DMS53 (cell line): ENCODE measurements around the gene CCL26.
"Not testable (repeated sequence)": the region's sequence is repeated elsewhere in the genome, so short reads cannot be mapped to it uniquely, and the experiment has no call there.

Source experiments
- DNase-seq: peaks from one replicate; lab custom pipeline; 2025; lab: John Stamatoyannopoulos, UW

Gene CCL26

DNA sequence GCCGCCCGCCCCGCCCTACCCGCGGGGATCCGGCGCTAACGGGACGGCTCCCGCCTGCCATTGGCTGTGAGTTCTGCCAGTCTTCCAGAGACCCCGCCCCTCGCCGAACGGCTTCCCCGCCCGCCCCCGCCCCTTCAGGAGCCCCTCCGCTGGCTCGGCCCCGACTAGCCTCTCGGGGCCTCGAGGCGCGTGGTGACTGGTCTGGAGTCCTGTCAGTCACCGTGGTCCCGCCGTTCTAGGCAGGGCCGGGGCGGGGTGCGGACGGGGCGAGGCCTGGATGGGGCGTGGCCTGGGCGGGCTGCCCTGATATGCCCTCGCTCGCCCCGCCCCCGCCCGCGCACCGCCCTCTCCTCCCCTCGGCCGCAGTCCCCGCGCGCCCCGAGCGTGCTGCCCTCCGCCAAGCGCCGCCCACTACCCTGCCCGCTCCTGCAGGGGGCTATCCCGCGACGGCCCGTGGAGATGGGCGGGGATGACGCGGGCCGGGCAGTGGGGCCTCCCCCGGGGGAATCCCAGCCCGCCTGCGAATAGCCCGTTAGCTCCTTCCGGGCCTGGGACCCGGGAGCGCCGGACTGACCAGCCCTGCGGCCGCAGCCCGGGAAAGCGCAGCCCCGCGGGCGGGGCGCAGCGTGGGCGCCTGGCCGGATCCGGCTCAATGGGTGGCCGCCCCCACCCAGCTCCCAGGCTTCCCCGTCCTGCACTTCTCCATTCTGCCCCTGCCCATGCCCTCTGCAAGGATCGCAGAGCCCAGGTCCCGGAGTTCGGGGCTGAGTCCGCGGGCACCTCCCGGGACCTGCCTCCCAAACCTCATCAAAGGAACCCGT lies 32.8 kb downstream of the CCL26 start:
- DNase-seq: peak; percentile 100

- DNase-seq: no peak
These were observed 33.4 kb downstream of the CCL26 start, which contains the start of gene HIP1 for GRCh38 chr7:75738604-75738974. HIP1 (minus strand) TSS chr7:75738941; CDS start chr7:75738920, 21 bp downstream.

- DNase-seq: peak; percentile 52
These were observed 34.0 kb downstream of the CCL26 start for GRCh38 chr7:75737856-75738603.

GRCh38 chr7:75735581-75736350 lies 36.2 kb downstream of the CCL26 start:
- no peak for DNase-seq

GRCh38 chr7:75734586-75735458 lies 37.2 kb downstream of the CCL26 start:
- DNase-seq: no peak

DNA sequence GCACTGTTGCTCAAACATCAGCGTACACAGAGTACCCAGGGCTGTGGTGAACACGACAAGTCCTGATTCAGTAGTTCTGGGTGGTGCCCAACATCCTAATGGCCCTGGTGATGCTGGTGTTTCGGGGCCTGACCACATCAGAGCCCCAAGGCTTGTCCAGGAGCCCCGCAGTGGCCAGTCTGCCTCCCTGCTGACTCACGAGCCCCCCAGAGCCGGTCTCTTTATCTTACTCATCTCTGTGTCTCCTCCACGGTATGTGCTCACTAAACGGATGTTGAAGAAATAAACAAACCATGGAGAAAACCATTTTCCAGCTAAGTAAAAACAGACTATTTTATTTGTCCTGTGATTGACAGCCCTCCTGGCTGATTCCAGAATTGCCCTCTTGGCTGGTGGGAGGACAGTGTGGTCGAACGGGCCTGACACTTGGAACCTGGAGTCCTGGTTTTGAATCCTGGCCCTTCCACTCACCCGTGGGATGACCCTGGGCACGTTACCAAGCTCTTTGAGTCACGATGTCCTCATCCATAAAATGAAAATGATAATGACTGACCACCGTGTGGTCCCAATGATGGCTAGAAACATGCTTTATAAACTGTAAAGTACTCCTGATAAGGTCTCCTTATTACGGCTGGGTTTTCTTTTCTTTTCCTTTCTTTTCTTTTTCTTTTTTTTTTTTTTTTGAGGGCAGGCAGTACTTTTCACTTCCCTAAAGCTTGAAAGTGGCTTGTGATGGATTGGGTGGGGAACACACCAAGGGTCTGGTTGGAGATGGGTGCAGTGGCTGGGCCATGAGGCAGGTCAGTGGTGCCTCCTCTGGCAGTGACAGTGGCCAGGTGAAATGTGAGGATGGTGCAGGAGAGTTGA lies 39.0 kb downstream of the CCL26 start:
- DNase-seq: no peak

- no peak for DNase-seq
These were observed 39.9 kb downstream of the CCL26 start for GRCh38 chr7:75732016-75732521.

DNA sequence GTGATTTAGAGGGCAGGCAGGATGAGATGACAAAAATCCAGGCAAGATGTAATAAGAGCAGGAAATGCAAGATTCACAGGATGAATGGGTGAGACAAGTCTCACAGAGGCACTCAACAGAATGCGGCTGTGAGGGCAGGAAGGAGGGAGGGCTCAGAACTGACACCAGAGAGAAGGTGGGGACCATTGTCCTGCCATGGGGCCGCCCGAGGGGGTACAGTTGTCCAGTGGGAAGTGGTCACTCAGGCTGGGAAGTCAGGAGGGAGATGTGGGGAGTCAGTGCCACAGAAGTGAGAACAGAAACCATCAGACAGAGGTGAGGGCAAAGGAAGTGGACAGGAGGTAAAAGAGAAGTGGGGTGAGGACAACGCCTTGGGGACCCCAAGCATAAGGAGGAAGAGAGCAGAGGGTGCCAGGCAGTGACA lies 42.1 kb downstream of the CCL26 start:
- no peak for DNase-seq

- DNase-seq: no peak
These were observed 44.0 kb downstream of the CCL26 start for GRCh38 chr7:75727881-75728593.

DNA sequence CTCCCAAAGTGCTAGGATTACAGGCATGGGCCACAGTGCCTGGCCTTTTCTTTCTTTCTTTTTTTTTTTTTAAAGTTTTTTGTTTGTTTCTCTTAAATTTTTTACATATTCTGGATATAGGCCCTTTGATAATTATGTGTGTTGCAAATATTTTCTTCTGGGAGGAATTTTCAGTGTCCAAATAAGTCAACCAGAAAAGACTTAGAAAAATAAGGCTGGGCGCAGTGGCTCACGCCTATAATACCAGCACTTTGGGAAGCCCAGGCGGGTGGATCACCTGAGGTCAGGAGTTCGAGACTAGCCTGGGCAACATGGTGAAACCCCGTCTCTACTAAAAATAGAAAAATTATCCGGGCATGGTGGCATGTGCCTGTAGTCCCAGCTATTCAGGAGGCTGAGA lies 44.7 kb downstream of the CCL26 start:
- not testable (repeated sequence) for DNase-seq

GRCh38 chr7:75725306-75725705 lies 46.7 kb downstream of the CCL26 start:
- DNase-seq: no peak

- no peak for DNase-seq
These were observed 48.6 kb downstream of the CCL26 start for GRCh38 chr7:75723444-75723843.

DNA sequence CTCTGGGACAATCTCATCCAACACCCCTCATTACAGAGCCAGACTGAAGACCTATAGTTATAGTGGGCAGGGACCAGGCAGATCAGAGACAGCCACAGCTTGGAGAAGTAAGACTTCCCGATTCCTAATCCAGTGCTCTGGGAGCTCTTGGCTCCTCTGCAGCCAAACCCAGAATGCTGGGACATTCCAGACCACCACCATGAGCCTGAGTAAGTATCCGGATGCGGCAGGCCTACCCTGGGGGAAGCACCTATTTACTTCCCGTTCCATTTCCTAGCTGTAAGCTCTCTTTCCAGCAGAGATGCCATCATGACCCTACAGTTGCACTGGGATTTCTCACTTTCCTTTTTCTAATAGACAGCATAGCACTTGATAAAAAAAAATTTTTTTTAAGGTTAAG lies 49.6 kb downstream of the CCL26 start:
- DNase-seq: no peak

GRCh38 chr7:75721922-75722321 lies 50.1 kb downstream of the CCL26 start:
- not testable (repeated sequence) for DNase-seq

DNA sequence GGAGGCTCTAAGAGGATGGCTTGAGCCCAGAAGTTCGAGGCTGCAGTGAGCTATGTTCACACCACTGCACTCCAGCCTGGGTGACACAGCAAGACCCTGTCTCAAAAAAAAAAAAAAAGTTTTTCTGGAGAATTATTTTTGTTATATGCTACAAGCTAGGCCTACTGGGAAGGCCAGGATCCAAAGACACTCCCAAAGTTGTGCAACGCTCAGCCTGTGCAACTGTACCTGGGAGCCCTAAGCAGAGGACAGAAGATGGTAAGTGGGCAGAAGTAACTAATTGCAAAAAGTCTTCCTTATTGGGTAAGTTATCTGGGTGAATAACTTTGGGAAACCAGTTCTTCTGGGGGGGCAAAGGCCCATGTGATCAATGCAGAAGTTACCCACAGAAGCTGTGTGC lies 50.6 kb downstream of the CCL26 start:
- DNase-seq: no peak

GRCh38 chr7:75719626-75720025 lies 52.4 kb downstream of the CCL26 start:
- no peak for DNase-seq
